Testis (tissue), 3 donors: ENCODE data around the gene CRYL1. TPM values are rescaled to one million over a fixed set of nuclear protein-coding genes. Genes with fewer than 3 reads are reported as not detected.

Source experiments
- DNase-seq: peaks from one replicate; pipeline ENCODE4 v3.0.0-alpha.2; 2019
- H3K27ac ChIP-seq, 2 donors: fragments of 200-600 bp; sonication (generic); one replicate each; pipeline ENCODE4 v1.5.1; 2019
- H3K27me3 ChIP-seq: fragments of 200-600 bp; sonication (generic); one replicate; pipeline ENCODE4 v1.5.1; 2019
- H3K36me3 ChIP-seq: fragments of 200-600 bp; sonication (generic); one replicate; pipeline ENCODE4 v1.5.1; 2017; ENCODE audit warnings: low read depth; ENCODE audit errors: missing control alignments
- H3K4me1 ChIP-seq: fragments of 200-600 bp; sonication (generic); one replicate; pipeline ENCODE4 v1.5.1; 2019
- H3K4me3 ChIP-seq, 2 donors: fragments of 200-600 bp; sonication (generic); one replicate each; pipeline ENCODE4 v1.5.1; 2017 to 2019
- H3K9me3 ChIP-seq: fragments of 200-600 bp; sonication (generic); one replicate; pipeline ENCODE4 v1.5.1; 2017
- POLR2A ChIP-seq: fragments of 450-650 bp; IDR thresholded peaks from one replicate; pipeline ENCODE4 v1.6.1; 2017; ENCODE audit warnings: antibody characterized with exemption, mild to moderate bottlenecking, moderate library complexity
- WGBS, 2 donors: methylation state at CpG; one replicate each; pipeline ENCODE4 v1.1.5; 2018; 5-methylcytosine and 5-hydroxymethylcytosine counted together
- intact Hi-C: fragments of 100-400 bp; cut with DNase I; formaldehyde crosslinking; loops from one replicate; pipeline ENCODE4 v1.15.1; 2023; ENCODE audit warnings: low total_unique reads
- polyA plus RNA-seq: library from polyadenylated mRNA; stranded (reverse); fragments of 350-450 nt; fragmentation: Illumina TruSeq; extraction: RNeasy Lipid Tissue Mini Kit (QIAGEN cat#74804); gene quantifications from one replicate; pipeline ENCODE4 v1.2.3, GENCODE V29; 2014; ENCODE audit warnings: low read depth, low replicate concordance; ENCODE audit not compliant: insufficient read depth
- total RNA-seq, 2 donors: library from RNA; depleted of rRNA; stranded (reverse); fragments of >200 nt; gene quantifications; one replicate each; pipeline ENCODE4 v1.2.3, GENCODE V29; 2016
- TF ChIP-seq, protein P1 (sequence below), 3 experiments: fragments of 450-650 bp in 2 of 3; fragments of 200-600 bp in 1 of 3; sonication (generic) in 1 of 3; IDR thresholded peaks; one replicate each; pipeline ENCODE4 v1.5.1; 2016 to 2019; ENCODE audit warnings: antibody characterized with exemption in 3 of 3, mild to moderate bottlenecking in 2 of 3, moderate library complexity in 1 of 3

Gene CRYL1
- total and polyA plus RNA-seq, 3 donors from 2014 or later: 8.0 to 16.8 (median 16.8) TPM

DNA sequence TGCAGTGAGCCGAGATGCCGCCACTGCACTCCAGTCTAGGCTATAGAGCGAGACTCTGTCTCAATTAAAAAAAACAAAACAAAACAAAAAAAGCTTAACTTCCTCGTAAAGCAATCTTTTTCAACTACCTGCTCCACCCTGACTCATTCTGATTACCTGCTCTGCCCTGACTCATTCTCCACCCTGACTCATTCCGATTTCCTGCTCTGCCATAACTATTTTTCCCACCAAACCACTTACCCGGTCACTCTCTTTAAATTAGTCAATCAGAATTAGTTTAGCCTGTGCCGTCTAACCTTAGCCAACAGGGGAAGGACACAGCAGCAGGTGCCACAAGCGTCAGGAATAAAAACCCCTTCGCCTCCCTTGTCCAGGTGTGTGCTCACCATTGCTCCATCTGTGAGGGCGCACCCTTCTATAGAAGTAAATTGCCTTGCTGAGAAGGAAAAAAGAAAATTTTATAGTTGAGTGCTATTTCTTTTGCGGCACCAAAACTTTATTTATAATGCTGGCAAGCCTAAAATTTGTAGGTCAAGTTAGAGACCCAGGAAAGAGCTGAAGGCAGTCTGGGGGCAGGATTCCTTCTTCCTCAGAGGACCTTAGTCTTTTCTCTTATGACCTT, 39.6 kb upstream of the CRYL1 start:
- Histone ChIP-seq H3K27me3 (no peaks in the 10 kb centered on the region), H3K36me3 (no peaks in the 10 kb centered on the region), H3K9me3 (no peaks in the 10 kb centered on the region), H3K4me3 (no peak overlapping the region), H3K4me1 (no peaks in the 10 kb centered on the region), H3K27ac (no peak overlapping the region)
- intact Hi-C loops: no loop called here
- DNase-seq: no peak
- no peak for TF ChIP-seq POLR2A
- TF ChIP-seq, protein P1, sequence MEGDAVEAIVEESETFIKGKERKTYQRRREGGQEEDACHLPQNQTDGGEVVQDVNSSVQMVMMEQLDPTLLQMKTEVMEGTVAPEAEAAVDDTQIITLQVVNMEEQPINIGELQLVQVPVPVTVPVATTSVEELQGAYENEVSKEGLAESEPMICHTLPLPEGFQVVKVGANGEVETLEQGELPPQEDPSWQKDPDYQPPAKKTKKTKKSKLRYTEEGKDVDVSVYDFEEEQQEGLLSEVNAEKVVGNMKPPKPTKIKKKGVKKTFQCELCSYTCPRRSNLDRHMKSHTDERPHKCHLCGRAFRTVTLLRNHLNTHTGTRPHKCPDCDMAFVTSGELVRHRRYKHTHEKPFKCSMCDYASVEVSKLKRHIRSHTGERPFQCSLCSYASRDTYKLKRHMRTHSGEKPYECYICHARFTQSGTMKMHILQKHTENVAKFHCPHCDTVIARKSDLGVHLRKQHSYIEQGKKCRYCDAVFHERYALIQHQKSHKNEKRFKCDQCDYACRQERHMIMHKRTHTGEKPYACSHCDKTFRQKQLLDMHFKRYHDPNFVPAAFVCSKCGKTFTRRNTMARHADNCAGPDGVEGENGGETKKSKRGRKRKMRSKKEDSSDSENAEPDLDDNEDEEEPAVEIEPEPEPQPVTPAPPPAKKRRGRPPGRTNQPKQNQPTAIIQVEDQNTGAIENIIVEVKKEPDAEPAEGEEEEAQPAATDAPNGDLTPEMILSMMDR (IDR thresholded peaks at IDR 0.05): no peak
- WGBS, 2 donors: 89 to 95% methylated on average over 11 of the region's 11 CpGs

DNA sequence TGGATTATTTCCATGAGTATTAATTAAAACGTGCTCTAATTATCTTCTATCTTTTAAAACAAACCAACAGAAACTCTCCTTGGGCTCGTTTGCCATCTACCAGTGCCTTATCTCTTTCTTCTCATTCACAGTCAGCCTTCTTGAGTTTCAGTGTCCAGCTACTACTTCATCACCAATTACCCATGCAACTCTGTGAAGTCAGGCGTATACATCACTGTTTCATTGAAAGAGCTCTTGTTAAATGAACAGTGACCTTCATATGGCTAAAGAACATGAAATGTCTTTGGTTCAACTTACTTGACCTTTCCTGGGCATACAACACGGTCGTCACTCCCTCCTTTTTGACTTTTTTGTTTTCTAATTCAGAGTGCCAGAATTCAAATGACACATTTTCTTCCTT, 36.1 kb upstream of the CRYL1 start:
- intact Hi-C loops: no loop called here
- DNase-seq: no peak
- 54 to 60% methylated on average over 5 of the region's 5 CpGs for WGBS, 2 donors

DNA sequence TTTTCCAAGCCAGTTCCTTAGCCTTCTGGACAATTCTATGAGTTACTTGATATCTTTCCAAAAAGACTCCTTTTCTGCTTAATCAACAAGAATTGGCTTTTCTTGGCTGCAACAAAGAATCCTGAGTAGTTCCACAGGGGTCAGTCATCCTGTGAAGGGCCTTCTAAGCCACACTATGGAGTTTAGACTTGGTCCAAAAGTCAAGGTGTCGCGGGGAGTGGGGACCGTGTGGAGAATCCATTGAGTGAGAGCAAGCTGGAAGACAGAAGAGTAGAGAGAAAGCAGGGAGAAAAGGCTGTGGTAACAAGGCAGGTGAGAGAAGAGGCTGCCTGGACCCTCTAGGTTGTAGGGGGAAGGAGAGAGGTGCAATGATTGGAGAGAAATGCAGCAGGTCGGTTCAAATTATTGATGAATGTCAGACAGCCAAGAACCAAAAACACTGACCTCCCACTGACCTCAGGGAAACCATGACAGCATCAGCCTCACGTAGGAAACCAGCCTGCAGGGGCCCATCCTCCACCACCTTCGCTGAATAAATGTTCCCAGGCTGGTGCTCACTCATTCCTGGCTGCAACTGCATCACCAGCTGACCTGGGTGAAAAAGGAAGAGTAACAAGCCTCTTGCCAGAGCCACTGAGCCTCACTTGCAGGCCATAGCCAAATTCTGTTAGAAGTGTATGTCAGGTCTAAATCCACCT, 34.2 kb upstream of the CRYL1 start:
- no peak overlapping the region for H3K4me3 ChIP-seq
- no peaks in the 10 kb centered on the region for H3K27me3 ChIP-seq
- DNase-seq: no peak
- 80 to 81% methylated on average over 6 of the region's 6 CpGs for WGBS, 2 donors
- H3K4me1 ChIP-seq: no peaks in the 10 kb centered on the region
- intact Hi-C loops: no loop called here
- H3K36me3 ChIP-seq: no peaks in the 10 kb centered on the region
- H3K9me3 ChIP-seq: no peaks in the 10 kb centered on the region
- TF ChIP-seq, protein P1 (IDR thresholded peaks at IDR 0.05): no peak
- no peak for TF ChIP-seq POLR2A
- H3K27ac ChIP-seq: no peak overlapping the region

More for the DNA sequence above, 36.1 kb upstream of the CRYL1 start:
- no peak overlapping the region for H3K27ac ChIP-seq
- H3K9me3 ChIP-seq: no peaks in the 10 kb centered on the region
- TF ChIP-seq, protein P1 (IDR thresholded peaks at IDR 0.05): no peak
- no peak for TF ChIP-seq POLR2A
- no peak overlapping the region for H3K4me3 ChIP-seq
- H3K4me1 ChIP-seq: no peaks in the 10 kb centered on the region
- no peaks in the 10 kb centered on the region for H3K36me3 ChIP-seq
- no peaks in the 10 kb centered on the region for H3K27me3 ChIP-seq

DNA sequence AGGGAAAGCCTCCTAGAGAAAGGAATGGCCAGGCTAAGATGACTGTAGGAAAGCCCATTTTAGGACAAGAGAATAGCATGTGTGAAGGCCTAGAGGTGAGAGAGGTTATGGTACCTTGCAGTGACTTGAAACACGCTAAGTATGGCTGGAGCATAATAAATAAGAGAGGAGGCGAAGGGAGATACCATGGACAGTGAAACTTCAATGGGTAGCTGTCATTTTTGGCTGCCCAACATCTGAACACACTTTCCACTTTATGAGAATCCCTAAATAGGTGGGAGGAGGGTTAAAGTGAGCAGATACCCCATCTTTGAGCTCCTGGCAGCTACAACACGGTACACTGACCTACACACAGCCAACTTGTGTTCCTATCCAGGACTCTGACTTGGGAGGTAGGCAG, 33.3 kb upstream of the CRYL1 start:
- no peak overlapping the region for H3K27ac ChIP-seq

More for the DNA sequence above, 33.3 kb upstream of the CRYL1 start:
- WGBS, 2 donors: 88 to 92% methylated on average over 3 of the region's 3 CpGs
- TF ChIP-seq POLR2A: no peak
- TF ChIP-seq, protein P1 (IDR thresholded peaks at IDR 0.05): no peak
- Histone ChIP-seq H3K9me3 (no peaks in the 10 kb centered on the region), H3K4me1 (no peaks in the 10 kb centered on the region), H3K36me3 (no peaks in the 10 kb centered on the region), H3K27me3 (no peaks in the 10 kb centered on the region), H3K4me3 (no peak overlapping the region)
- no peak for DNase-seq
- intact Hi-C loops: no loop called here
